Measurements from ENCODE around the gene ANO4. TPM values are rescaled to one million over a fixed set of nuclear protein-coding genes. Genes with fewer than 3 reads are reported as not detected.

Gene ANO4
- total RNA-seq, 1 experiment from 2014 or later = 5.7 TPM

- Histone ChIP-seq H3K56ac (ENCODE audit: insufficient read length, low read depth, low read length) (no peak overlapping the region), H4K8ac (replicated peaks; ENCODE audit: insufficient read length, low read depth, low read length) (no peak overlapping the region), H2BK5ac (ENCODE audit: insufficient read length, low read length) (no peak overlapping the region), H3K14ac (ENCODE audit: insufficient read depth, low read length) (no peak overlapping the region), H4K20me1 (ENCODE audit: control insufficient read depth, insufficient read depth, insufficient read length) (no peaks in the 10 kb centered on the region), H3K4ac (ENCODE audit: low read depth, low read length) (no peak overlapping the region), H2BK15ac (ENCODE audit: low read depth, low read length) (no peak overlapping the region), H3K23ac (ENCODE audit: insufficient read length, low read depth, low read length) (no peak overlapping the region), H3K18ac (ENCODE audit: insufficient read length, low read depth, low read length) (no peak overlapping the region), H3K79me1 (ENCODE audit: insufficient read depth, low read depth, low read length, poor library complexity, severe bottlenecking) (no peaks in the 10 kb centered on the region), H2AK5ac (ENCODE audit: insufficient read length, low read length) (no peak overlapping the region), H2BK120ac (ENCODE audit: low read depth, low read length, poor library complexity, severe bottlenecking) (no peak overlapping the region), H3K9me3 (ENCODE audit: control insufficient read depth, low read depth, low read length) (no peaks in the 10 kb centered on the region), H3K9ac (ENCODE audit: extremely low read depth, insufficient read length, low read length) (no peak overlapping the region), H3K79me2 (ENCODE audit: insufficient read depth, low read length) (no peaks in the 10 kb centered on the region), H3K4me1 (ENCODE audit: insufficient read depth, low read length) (no peaks in the 10 kb centered on the region), H4K91ac (ENCODE audit: insufficient read length, low read depth, low read length) (no peak overlapping the region), H4K5ac (ENCODE audit: insufficient read length, low read depth, low read length) (no peak overlapping the region), H2AFZ (ENCODE audit: low read length) (no peak overlapping the region), H3K27ac (ENCODE audit: insufficient read length, low read depth, low read length) (no peak overlapping the region), H2BK12ac (ENCODE audit: insufficient read length, low read depth, low read length) (no peak overlapping the region), H3T11ph (ENCODE audit: low read length) (no peak overlapping the region), H3K4me2 (ENCODE audit: insufficient read depth, insufficient read length, low read length) (no peak overlapping the region), H3K23me2 (ENCODE audit: insufficient read length, low read depth, low read length, poor library complexity, severe bottlenecking) (no peaks in the 10 kb centered on the region), H3K27me3 (ENCODE audit: insufficient read depth, low read length) (no peaks in the 10 kb centered on the region), H2BK20ac (ENCODE audit: low read depth, low read length, poor library complexity, severe bottlenecking) (no peak overlapping the region)
- no peak overlapping the region for H3K4me3 Mint-ChIP-seq
- no peaks in the 10 kb centered on the region; a peak in 1 of 4 replicates for H3K4me1 Mint-ChIP-seq
- no peak overlapping the region for H3K27ac Mint-ChIP-seq
- no peaks in the 10 kb centered on the region; a peak in 2 of 7 replicates for H3K36me3 Mint-ChIP-seq (ENCODE audit: insufficient read depth in 1 of 3, low read depth in 3 of 3)
- peaks cover 0 to 5% of the 10 kb centered on the region in 2 experiments; a peak in 2 of 5 replicates for H3K9me3 Mint-ChIP-seq
- TF ChIP-seq, protein P1, sequence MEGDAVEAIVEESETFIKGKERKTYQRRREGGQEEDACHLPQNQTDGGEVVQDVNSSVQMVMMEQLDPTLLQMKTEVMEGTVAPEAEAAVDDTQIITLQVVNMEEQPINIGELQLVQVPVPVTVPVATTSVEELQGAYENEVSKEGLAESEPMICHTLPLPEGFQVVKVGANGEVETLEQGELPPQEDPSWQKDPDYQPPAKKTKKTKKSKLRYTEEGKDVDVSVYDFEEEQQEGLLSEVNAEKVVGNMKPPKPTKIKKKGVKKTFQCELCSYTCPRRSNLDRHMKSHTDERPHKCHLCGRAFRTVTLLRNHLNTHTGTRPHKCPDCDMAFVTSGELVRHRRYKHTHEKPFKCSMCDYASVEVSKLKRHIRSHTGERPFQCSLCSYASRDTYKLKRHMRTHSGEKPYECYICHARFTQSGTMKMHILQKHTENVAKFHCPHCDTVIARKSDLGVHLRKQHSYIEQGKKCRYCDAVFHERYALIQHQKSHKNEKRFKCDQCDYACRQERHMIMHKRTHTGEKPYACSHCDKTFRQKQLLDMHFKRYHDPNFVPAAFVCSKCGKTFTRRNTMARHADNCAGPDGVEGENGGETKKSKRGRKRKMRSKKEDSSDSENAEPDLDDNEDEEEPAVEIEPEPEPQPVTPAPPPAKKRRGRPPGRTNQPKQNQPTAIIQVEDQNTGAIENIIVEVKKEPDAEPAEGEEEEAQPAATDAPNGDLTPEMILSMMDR (conservative IDR thresholded peaks at IDR 0.05) = no peak
- no CpG with 5 or more reads among the region's 3 CpGs for WGBS (ENCODE audit: extremely low coverage, insufficient read length, low lambda C conversion rate)
- DNase-seq = no peak
- H3K27me3 Mint-ChIP-seq (ENCODE audit: low read depth) = no peaks in the 10 kb centered on the region
Observed at GRCh38 chr12:101174541-101174940, 380.0 kb downstream of the ANO4 start.

Other genes starting within 250 kb of the ANO4 start
- gene GAS2L3, start 221.1 kb upstream of the ANO4 start, total RNA-seq (2021) = 11.7 and 15.8 TPM in 2 replicates